ENCODE results near the gene IL36RN.
"Not testable (repeated sequence)": the region's sequence is repeated elsewhere in the genome, so short reads cannot be mapped to it uniquely, and the experiment has no call there.

GRCh38 chr2:113096842-113097618 is 38.0 kb downstream of the IL36RN start:
- not testable (repeated sequence) for TF ChIP-seq CTCF, POLR2A (IDR thresholded peaks at IDR 0.05)
